GM12872 (cell line): ENCODE data around the gene KRTAP5-1.

ENCODE experiments used
- TF ChIP-seq, protein P1 (sequence below): IDR thresholded peaks from 3 replicates; pipeline ENCODE4 v1.5.1; 2011; ENCODE audit warnings: low read depth, mild to moderate bottlenecking, low read length, moderate library complexity; ENCODE audit not compliant: insufficient read depth

The KRTAP5-1 gene

DNA sequence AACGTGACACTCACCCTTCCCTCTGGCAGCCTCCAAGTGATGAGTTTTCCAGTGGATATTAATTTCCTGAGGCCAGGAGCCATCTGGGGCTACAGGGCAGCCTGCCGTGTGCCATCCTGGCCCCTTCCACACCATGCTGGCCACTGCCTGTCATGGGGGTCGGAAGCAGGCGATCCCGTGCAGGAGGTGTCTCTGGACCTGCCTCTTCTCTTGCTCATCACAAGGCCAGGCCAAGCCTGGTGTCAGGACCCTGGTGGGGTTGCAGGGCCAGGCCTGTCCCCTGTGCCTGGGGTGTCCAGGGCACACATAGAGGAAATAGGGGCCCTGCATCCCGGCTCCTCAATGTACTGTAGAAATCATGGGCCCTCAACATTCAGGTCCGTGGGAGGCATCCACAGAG lies 19.6 kb upstream of the KRTAP5-1 start:
- TF ChIP-seq, protein P1, sequence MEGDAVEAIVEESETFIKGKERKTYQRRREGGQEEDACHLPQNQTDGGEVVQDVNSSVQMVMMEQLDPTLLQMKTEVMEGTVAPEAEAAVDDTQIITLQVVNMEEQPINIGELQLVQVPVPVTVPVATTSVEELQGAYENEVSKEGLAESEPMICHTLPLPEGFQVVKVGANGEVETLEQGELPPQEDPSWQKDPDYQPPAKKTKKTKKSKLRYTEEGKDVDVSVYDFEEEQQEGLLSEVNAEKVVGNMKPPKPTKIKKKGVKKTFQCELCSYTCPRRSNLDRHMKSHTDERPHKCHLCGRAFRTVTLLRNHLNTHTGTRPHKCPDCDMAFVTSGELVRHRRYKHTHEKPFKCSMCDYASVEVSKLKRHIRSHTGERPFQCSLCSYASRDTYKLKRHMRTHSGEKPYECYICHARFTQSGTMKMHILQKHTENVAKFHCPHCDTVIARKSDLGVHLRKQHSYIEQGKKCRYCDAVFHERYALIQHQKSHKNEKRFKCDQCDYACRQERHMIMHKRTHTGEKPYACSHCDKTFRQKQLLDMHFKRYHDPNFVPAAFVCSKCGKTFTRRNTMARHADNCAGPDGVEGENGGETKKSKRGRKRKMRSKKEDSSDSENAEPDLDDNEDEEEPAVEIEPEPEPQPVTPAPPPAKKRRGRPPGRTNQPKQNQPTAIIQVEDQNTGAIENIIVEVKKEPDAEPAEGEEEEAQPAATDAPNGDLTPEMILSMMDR, result no peak

DNA sequence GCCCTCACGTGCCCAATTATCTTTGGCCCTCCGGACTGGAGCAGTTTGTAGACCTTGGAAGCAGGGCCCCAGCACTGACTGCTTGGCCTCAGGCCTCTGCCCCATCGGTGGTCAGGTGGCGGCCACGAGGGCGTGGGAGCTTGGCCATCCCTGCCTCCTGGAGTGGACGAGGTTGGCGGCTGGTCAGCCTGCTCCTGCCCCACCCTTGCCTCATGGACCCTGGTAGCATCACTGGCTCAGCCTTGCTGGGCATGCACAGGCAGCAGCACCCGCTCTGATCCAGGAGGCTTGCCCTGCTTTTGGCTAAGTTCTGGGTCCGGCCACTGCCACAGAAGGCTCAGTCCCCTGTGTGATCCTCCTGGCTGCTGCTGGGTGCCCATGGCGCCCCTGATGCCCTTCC lies 19.1 kb upstream of the KRTAP5-1 start:
- TF ChIP-seq, protein P1, result no peak

DNA sequence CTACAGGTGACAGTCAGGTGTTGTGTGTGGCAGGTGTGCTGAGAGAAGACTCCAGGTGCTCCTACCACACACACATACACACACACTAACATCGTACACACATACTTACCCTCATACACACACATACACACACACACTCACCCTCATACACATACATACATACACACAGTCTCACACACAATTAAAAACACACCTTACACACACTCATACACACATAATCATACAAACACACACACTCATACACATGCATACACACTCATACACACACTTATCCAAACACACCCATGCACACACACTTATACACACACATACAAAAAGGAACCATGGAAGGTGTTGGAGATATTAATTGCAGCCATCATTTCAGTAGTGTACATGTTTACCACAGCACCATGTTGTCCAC lies 18.5 kb upstream of the KRTAP5-1 start:
- TF ChIP-seq, protein P1, result no peak

DNA sequence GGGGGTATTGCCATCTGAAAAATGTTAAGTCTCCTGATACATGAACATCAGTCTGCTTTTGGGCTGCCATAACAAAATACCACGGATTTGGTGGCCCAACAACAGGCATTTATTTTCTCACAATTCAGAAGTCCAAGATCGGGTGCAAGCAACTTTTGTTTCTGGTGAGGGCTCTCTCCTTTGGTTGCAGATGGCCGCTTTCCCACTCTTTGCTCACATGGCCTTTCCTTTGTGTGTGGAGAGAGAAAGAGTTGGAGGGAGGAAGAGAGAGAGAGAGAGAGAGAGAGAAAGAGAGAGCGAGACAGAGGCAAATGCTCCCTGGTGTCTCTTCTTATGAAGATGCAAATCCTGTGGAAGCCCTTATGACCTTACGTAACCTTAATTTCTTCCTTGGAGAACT lies 15.5 kb upstream of the KRTAP5-1 start:
- TF ChIP-seq, protein P1, result no peak

DNA sequence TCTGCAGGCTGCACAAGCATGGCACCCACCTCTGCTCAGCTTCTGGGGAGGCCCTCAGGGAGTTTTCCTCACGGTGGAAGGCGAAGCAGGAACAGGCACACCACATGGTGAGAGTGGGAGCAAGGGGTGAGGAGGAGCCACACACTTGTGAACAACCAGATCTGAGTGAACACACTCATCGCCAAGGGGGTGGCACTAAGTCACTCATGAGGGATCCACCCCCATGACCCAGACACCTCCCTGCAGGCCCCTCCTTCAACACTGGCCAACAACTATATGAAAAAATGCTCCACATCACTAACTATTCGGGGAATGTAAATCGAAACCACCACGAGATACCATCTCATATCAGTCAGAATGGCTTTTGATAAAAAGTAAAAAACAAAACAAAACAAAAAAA lies 13.7 kb upstream of the KRTAP5-1 start:
- TF ChIP-seq, protein P1, result no peak

DNA sequence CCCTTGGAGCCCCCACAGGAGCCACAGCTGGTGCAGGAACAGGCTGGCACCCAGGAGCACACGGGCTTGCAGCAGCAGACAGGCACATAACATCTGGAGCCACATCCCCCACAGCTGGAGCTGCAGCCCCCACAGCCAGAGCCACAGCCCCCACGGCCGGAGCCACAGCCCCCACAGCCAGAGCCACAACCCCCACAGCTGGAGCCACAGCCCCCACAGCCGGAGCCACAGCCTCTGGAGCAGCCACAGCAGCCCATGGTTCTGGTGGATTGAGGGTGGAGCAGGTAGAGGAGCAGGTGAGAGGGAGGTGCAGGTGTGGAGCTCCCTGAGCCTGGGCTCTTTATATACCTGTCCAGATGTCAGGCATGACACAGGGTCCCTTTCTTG lies 12.9 kb upstream of the KRTAP5-1 start, which contains the start of gene KRTAP5-2:
Gene KRTAP5-2, minus strand, starts transcription at position 301 of the 387 bp plus-strand sequence. Its CDS starts 44 bp downstream, at position 257.
- TF ChIP-seq, protein P1, result no peak

DNA sequence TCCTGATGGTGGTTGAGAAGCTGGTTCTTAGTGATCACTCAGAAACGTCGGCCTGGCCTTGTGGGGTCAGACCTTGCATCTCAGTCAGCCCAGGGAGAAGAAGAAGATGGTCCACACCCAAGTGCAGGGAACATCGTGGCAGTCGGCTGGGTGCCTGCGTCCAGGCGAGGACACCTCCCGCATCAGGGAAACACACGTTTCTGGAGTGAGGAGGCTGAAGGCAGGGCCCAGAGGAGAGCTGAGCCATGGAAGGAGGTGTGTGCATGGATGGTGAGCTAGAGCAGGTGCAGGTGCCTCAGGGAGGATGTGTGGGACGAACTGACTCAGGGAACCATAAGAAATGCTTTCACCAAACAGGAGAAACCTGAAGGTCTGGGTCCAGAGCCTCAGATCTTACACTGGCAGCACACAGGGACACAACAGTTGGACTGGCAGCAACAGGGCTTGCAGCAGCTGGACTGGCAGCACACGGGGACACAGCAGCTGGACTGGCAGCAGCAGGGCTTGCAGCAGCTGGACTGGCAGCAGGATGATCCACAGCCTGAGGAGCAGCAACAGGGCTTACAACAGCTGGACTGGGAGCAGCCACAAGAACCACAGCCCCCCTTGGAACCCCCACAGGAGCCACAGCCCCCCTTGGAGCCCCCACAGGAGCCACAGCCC lies 12.4 kb upstream of the KRTAP5-1 start:
- TF ChIP-seq, protein P1, result no peak
